Lower leg skin (tissue), 4 donors: Measurements from ENCODE around the gene GNB1L. TPM values are rescaled to one million over a fixed set of nuclear protein-coding genes. Genes with fewer than 3 reads are reported as not detected.

Experiments
- DNase-seq, 2 donors: peaks; one replicate each; pipeline ENCODE4 v3.0.0-alpha.2; 2019; ENCODE audit warnings: low spot score in 2 of 2
- H3K4me3 ChIP-seq: fragments of 200-600 bp; sonication (generic); 2 replicates; pipeline ENCODE4 v1.5.1; 2017; ENCODE audit warnings: mild to moderate bottlenecking, low read depth; ENCODE audit not compliant: poor library complexity, severe bottlenecking
- POLR2A ChIP-seq, 2 donors: fragments of 450-650 bp; IDR thresholded peaks; one replicate each; pipeline ENCODE4 v1.6.1; 2016 to 2017; ENCODE audit warnings: antibody characterized with exemption in 2 of 2, mild to moderate bottlenecking in 1 of 2, moderate library complexity in 1 of 2
- WGBS, 2 donors: methylation state at CpG; one replicate each; pipeline ENCODE4 v1.1.5; 2018; 5-methylcytosine and 5-hydroxymethylcytosine counted together
- intact Hi-C: fragments of 100-400 bp; cut with DNase I; formaldehyde crosslinking; loops from one replicate; pipeline ENCODE4 v1.15.0; 2023; ENCODE audit warnings: low total_unique reads
- total RNA-seq, 4 donors: library from RNA; depleted of rRNA; stranded (reverse); fragments of >200 nt; gene quantifications; one replicate each; pipeline ENCODE4 v1.1.0, GENCODE V29; 2016
- TF ChIP-seq, protein P1 (sequence below), 3 donors: fragments of 450-650 bp; IDR thresholded peaks; one replicate each; pipeline ENCODE4 v1.5.1; 2016; ENCODE audit warnings: antibody characterized with exemption in 3 of 3, mild to moderate bottlenecking in 3 of 3, moderate library complexity in 2 of 3

GNB1L gene
- total RNA-seq, 4 donors from 2014 or later: 10.0 to 16.2 (median 11.2) TPM

DNA sequence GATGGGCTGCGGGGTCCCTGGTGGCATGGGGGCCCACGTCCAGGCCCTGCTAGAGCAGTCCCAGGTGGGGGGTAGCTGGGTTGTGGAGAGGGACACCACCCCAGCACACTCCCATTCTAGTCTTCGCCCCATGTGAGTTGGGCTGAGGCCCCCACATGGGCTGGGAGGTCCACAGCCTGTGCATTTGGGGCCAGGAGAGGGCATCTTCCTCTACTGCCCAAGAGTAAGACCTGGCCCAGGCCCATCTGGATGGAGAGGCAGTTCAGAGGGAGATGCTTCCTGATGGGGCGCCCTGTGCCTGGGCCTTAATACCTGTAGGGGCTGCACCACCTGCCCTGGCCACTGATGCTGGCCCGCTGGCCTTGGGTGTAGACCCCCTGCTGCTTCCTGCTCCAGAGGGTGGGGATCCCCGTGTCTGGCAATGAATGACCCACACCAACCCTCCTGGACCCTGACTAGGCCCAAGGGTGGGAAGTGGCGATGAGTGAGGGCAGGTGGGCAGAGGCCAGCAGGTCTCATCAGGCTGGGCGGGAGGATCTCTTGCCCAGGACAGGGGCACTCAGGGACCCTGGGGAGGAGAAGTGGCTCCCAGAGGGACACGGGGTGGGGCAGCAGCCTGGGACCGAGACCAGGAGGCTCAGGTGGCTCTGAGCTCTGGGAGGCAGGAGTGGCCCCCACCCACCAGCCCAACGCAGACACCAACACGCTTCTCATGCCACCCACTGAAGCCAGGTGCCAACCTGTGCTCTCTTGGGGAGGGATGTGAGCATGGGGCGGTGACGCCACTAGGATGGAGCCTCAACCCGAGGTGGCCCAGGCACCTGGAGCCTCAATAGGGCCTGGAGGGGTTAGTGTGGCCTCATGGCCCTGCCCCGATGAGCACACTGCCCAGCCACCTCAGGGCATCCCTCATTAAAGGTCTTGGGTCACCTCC lies 17.4 kb upstream of the GNB1L start:
- no peak for TF ChIP-seq POLR2A (IDR thresholded peaks at IDR 0.05)
- TF ChIP-seq, protein P1, sequence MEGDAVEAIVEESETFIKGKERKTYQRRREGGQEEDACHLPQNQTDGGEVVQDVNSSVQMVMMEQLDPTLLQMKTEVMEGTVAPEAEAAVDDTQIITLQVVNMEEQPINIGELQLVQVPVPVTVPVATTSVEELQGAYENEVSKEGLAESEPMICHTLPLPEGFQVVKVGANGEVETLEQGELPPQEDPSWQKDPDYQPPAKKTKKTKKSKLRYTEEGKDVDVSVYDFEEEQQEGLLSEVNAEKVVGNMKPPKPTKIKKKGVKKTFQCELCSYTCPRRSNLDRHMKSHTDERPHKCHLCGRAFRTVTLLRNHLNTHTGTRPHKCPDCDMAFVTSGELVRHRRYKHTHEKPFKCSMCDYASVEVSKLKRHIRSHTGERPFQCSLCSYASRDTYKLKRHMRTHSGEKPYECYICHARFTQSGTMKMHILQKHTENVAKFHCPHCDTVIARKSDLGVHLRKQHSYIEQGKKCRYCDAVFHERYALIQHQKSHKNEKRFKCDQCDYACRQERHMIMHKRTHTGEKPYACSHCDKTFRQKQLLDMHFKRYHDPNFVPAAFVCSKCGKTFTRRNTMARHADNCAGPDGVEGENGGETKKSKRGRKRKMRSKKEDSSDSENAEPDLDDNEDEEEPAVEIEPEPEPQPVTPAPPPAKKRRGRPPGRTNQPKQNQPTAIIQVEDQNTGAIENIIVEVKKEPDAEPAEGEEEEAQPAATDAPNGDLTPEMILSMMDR (IDR thresholded peaks at IDR 0.05): no peak
- intact Hi-C loops: no loop called here
- peak in 1 of 2 donors; percentile 83 for DNase-seq
- 88 to 90% methylated on average over 11 to 14 of the region's 16 CpGs for WGBS, 2 donors
- H3K4me3 ChIP-seq: no peak overlapping the region

DNA sequence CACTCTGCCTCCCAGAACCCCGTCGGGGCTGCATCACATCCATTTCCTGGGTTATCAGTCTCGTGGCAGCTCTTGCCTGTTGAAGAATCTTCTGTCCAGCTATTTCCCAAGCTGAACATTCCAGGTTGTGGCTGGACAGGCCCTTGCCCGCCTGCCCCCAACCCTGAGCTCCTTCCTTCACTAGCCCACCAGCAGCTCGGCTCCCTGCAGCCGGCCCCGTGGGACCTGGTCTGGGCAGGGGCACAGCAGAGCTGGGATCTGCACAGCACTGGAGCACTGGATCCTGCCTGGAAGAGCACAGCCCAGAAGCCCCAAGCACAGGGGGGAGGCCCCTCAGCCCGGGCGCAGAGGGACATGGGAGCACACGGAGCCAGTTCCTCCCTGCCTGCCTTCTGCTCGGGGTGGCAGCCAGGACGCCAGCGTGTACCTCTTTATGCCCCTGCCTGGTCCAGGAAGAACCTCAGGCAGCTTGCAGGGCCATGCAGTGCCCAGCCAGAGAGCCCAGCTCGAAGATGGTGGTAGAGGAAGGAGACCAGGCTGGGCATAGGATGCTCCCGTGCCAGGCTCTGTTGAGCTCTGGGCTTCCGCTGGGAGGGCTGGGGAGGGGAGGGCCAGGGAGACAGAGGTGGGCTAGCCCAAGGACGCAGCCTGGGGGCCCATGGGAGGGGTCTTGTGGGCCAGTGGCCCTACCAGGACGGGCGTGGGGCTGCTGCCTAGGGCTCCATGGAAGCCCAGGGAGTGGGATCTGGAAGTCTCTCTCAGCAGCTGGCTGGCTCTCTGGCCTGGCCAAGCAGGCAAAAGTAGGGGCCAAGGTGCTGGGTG lies 16.6 kb upstream of the GNB1L start:
- intact Hi-C loops: no loop called here
- peak in 1 of 2 donors; percentile 80 for DNase-seq
- WGBS, 2 donors: 77 to 89% methylated on average over 11 to 12 of the region's 19 CpGs
- H3K4me3 ChIP-seq: no peak overlapping the region
- no peak for TF ChIP-seq POLR2A (IDR thresholded peaks at IDR 0.05)
- TF ChIP-seq, protein P1 (IDR thresholded peaks at IDR 0.05): no peak

DNA sequence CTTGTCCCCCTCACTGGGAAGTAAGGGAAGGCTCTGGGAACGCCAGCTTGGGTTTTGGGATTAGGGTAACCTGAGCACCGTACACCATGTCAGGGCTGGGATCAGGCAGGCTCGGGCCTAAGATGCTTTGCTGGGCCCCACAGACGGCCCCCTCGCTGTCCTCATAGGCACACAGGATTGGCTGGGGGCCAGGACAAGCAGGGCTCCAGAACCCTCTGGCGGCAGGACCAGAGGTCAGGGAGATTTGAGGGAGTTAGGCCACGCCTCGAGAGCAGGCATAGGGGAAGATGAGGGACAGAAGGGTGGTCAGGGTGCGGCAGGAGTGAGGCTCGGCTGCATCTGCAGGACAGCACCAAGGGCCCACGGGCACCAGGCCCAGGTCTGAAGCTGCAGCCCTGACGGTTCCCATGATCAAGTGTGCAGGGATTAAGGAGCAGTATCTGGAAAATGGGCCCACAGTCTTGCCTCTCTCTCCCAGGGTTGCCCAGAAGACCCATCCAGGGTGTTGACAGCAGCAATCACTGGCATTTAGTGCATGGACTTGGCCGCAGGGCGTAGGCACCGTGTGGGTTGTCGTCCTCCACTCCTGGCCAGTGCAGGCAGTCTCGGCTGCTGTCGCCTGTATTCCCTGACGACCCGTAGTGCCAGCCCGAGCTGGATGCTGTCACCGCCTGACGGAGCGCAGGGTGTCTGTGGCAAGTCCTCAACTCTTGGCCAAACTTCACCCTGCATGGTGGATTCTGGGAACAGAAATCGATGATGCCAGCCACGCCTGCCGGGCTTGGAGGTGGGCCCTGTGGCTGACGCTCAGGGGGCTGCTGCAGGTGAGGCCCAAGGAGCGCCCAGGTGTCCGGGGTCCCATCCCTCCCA lies 15.7 kb upstream of the GNB1L start:
- intact Hi-C loops: no loop called here

DNA sequence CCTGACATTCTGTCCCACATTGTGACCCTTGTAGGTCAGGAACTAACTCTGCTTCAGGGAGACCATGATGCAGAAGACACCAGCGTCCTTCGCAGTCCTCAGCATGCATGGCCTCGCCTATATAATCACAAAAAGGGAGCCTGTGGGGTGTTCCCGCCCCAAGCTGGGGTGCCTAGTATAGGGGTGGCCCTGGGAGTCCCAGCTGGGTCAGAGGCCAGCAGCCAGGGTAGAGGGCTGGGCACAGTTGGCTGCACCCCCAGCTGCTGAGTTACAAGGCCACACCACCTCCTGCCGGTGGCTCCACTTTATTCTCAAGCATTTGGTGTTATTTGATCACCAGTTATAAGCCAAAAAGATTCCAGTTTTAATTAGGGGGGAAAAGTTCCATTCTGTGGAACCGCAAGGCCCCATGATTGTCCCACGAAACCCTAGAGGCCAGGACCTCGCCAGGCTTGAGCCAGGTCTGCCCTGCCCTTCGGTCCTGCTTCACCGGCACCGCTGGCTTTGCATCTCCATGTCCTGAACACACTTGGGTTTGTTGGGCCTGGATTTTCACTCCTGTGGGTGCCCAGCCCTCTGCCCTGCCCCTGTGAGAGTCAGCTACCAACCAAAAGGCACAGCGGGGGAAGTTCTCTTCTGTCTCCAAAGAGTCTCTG lies 15.0 kb upstream of the GNB1L start:
- 76 to 92% methylated on average over 12 of the region's 12 CpGs for WGBS, 2 donors
- intact Hi-C loops: no loop called here
- no peak for TF ChIP-seq POLR2A (IDR thresholded peaks at IDR 0.05)
- TF ChIP-seq, protein P1 (IDR thresholded peaks at IDR 0.05): no peak
- H3K4me3 ChIP-seq: no peak overlapping the region
- peak in 1 of 2 donors; percentile 56 for DNase-seq

More for the DNA sequence above, 15.7 kb upstream of the GNB1L start:
- no peak overlapping the region for H3K4me3 ChIP-seq
- peak in 1 of 2 donors; percentile 84 for DNase-seq
- 81 to 90% methylated on average over 29 of the region's 30 CpGs for WGBS, 2 donors
- TF ChIP-seq, protein P1 (IDR thresholded peaks at IDR 0.05): no peak
